Smooth muscle cell (in vitro differentiated cells): ENCODE results near the gene IFNA4. TPM values are rescaled to one million over a fixed set of nuclear protein-coding genes. Genes with fewer than 3 reads are reported as not detected.

Experiments used
- DNase-seq: peaks from one replicate; lab custom pipeline; 2025; ENCODE audit not compliant: unreplicated experiment; lab: John Stamatoyannopoulos, UW
- H2AFZ ChIP-seq: fragments of 200-600 bp; sonication (generic); 2 replicates; pipeline ENCODE4 v1.6.0; 2016; ENCODE audit warnings: antibody characterized with exemption, low read depth, mild to moderate bottlenecking
- H3F3A ChIP-seq: fragments of 200-600 bp; sonication (generic); 2 replicates; pipeline ENCODE4 v1.6.0; 2017; ENCODE audit warnings: antibody characterized with exemption, low read depth
- H3K27ac ChIP-seq: fragments of 200-600 bp; sonication (generic); 2 replicates; pipeline ENCODE4 v1.5.1; 2016; ENCODE audit warnings: low read depth, mild to moderate bottlenecking
- H3K27me3 ChIP-seq: fragments of 200-600 bp; sonication (generic); 2 replicates; pipeline ENCODE4 v1.6.1; 2016; ENCODE audit warnings: low read depth, mild to moderate bottlenecking
- H3K36me3 ChIP-seq: fragments of 200-600 bp; sonication (generic); 2 replicates; pipeline ENCODE4 v1.5.1; 2016; ENCODE audit warnings: low read depth
- H3K4me1 ChIP-seq: fragments of 200-600 bp; sonication (generic); 2 replicates; pipeline ENCODE4 v1.5.1; 2016; ENCODE audit warnings: low read depth
- H3K4me2 ChIP-seq: fragments of 200-600 bp; sonication (generic); 2 replicates; pipeline ENCODE4 v1.6.0; 2016; ENCODE audit warnings: mild to moderate bottlenecking
- H3K4me3 ChIP-seq: fragments of 200-600 bp; sonication (generic); 2 replicates; pipeline ENCODE4 v1.5.1; 2016; ENCODE audit warnings: mild to moderate bottlenecking
- H3K79me2 ChIP-seq: fragments of 200-600 bp; sonication (generic); 2 replicates; pipeline ENCODE4 v1.6.0; 2016; ENCODE audit warnings: low read depth, mild to moderate bottlenecking
- H3K9ac ChIP-seq: fragments of 200-600 bp; sonication (generic); 2 replicates; pipeline ENCODE4 v1.6.0; 2016; ENCODE audit warnings: low read depth
- H3K9me3 ChIP-seq: fragments of 200-600 bp; sonication (generic); replicated peaks from 2 replicates; pipeline ENCODE4 v1.5.1; 2016; ENCODE audit warnings: low read depth
- H4K20me1 ChIP-seq: fragments of 200-600 bp; sonication (generic); 2 replicates; pipeline ENCODE4 v1.6.0; 2016; ENCODE audit warnings: low read depth
- CTCF ChIP-seq: fragments of 200-600 bp; sonication (generic); IDR thresholded peaks from 2 replicates; pipeline ENCODE4 v1.5.1; 2017; ENCODE audit warnings: borderline replicate concordance, mild to moderate bottlenecking, antibody characterized with exemption; ENCODE audit not compliant: insufficient read depth, poor library complexity, severe bottlenecking
- WGBS: methylation state at CpG from one replicate; pipeline ENCODE4 v1.1.7; 2016; ENCODE audit warnings: low lambda C conversion rate; 5-methylcytosine and 5-hydroxymethylcytosine counted together
- polyA plus RNA-seq: library from polyadenylated mRNA; unstranded; fragments of >200 nt; fragmentation: Nextera tagmentation; extraction: Ambion mirVana; gene quantifications from 2 replicates; pipeline ENCODE4 v1.2.1, GENCODE V29; 2016
- total RNA-seq: library from RNA; depleted of rRNA; stranded (reverse); fragments of >200 nt; gene quantifications from 2 replicates; pipeline ENCODE4 v1.2.3, GENCODE V29; 2014

IFNA4 gene
- total and polyA plus RNA-seq, 2 experiments from 2014 or later, result not detected

GRCh38 chr9:21153336-21154017, 33.9 kb downstream of the IFNA4 start:
- Histone ChIP-seq H4K20me1 (no peaks in the 10 kb centered on the region), H3K4me2 (no peak overlapping the region)

DNA sequence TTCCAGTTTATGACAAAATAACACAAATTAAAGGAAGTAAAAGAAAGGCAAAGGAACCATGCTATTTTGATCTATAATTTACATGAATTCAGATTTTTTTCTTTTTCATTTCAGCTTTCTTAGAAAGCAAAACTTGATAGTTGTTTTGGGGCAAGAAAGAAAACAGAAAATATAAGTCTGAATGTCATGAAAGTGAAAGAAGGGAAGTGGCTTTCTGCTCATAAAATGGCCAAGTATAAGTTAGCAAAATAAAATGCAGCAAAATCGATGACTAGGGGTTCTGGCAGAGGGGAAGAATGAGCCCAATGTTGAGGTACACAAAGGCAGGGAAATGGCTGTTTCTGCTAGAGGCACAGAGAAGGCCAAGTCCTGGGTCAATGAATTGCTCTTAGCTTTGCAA, 42.8 kb downstream of the IFNA4 start:
- no peak overlapping the region for H3K4me2 ChIP-seq
- H3K4me1 ChIP-seq, result no peaks in the 10 kb centered on the region
- H3F3A ChIP-seq, result no peaks in the 10 kb centered on the region
- H3K27me3 ChIP-seq, result no peaks in the 10 kb centered on the region
- H2AFZ ChIP-seq, result no peak overlapping the region
- H3K9me3 ChIP-seq, result peaks cover 6% of the 10 kb centered on the region
- H3K4me3 ChIP-seq, result no peak overlapping the region
- WGBS, result 78% methylated on average over 1 of the region's 1 CpG
- H3K9ac ChIP-seq, result no peak overlapping the region
- H3K27ac ChIP-seq, result no peak overlapping the region
- H3K36me3 ChIP-seq, result no peaks in the 10 kb centered on the region
- no peaks in the 10 kb centered on the region for H3K79me2 ChIP-seq
- TF ChIP-seq CTCF, result no peak
- H4K20me1 ChIP-seq, result no peaks in the 10 kb centered on the region
- DNase-seq, result no peak

More at GRCh38 chr9:21153336-21154017, 33.9 kb downstream of the IFNA4 start:
- Histone ChIP-seq H3K9ac (no peak overlapping the region), H3K36me3 (no peaks in the 10 kb centered on the region), H3K27me3 (no peaks in the 10 kb centered on the region), H3K79me2 (no peaks in the 10 kb centered on the region), H2AFZ (peak overlapping the region; percentile 68), H3K27ac (no peak overlapping the region), H3K9me3 (no peaks in the 10 kb centered on the region), H3K4me1 (no peaks in the 10 kb centered on the region), H3F3A (no peaks in the 10 kb centered on the region), H3K4me3 (no peak overlapping the region)
- no peak for DNase-seq
- WGBS, result 48% methylated on average over 3 of the region's 3 CpGs
- TF ChIP-seq CTCF, result no peak

GRCh38 chr9:21141427-21141882, 45.9 kb downstream of the IFNA4 start, which contains the start of gene IFNW1:
Gene IFNW1 (minus strand): TSS chr9:21141832. CDS start chr9:21141570, 262 bp downstream.
- Histone ChIP-seq H4K20me1 (no peaks in the 10 kb centered on the region), H3K27me3 (no peaks in the 10 kb centered on the region), H3K36me3 (no peaks in the 10 kb centered on the region), H3K4me3 (no peak within 1 kb of the TSS), H3K27ac (no peak within 1 kb of the TSS), H3K79me2 (no peaks in the 10 kb centered on the region), H2AFZ (no peak within 1 kb of the TSS), H3K4me2 (no peak within 1 kb of the TSS), H3F3A (no peaks in the 10 kb centered on the region), H3K4me1 (no peaks in the 10 kb centered on the region), H3K9me3 (no peaks in the 10 kb centered on the region), H3K9ac (no peak within 1 kb of the TSS)
- WGBS, result 54% methylated on average over 1 of the region's 1 CpG
- TF ChIP-seq CTCF, result no peak
- no peak for DNase-seq

DNA sequence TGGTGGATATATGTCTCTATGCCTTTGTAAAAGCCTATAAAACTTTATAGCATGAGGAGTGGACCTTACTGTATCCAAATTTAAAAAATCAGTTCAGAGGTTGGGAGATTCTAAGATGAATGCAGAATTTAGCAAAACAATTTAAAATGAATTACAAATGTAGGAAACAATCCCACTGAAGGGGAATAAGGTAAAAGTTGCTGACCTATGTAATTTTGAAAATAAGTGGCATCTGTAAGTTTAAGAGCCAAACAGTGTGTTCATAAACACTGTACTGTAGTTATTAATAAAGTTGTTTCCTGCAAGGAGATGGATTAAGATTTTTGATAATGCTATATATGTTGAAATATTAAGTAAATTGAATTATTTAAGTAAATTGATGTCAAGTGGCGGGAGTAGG, 50.4 kb downstream of the IFNA4 start:
- no peaks in the 10 kb centered on the region for H3K4me1 ChIP-seq
- no peak overlapping the region for H3K9ac ChIP-seq
- H3K36me3 ChIP-seq, result no peaks in the 10 kb centered on the region
- H2AFZ ChIP-seq, result no peak overlapping the region
- H3K4me2 ChIP-seq, result no peak overlapping the region
- no peaks in the 10 kb centered on the region for H3K9me3 ChIP-seq
- H3K79me2 ChIP-seq, result no peaks in the 10 kb centered on the region
- WGBS, result 0% methylated on average over 1 of the region's 1 CpG
- H3K4me3 ChIP-seq, result no peak overlapping the region
- no peaks in the 10 kb centered on the region for H3K27me3 ChIP-seq
- no peaks in the 10 kb centered on the region for H3F3A ChIP-seq
- no peak for DNase-seq
- H4K20me1 ChIP-seq, result no peaks in the 10 kb centered on the region
- no peak overlapping the region for H3K27ac ChIP-seq
- TF ChIP-seq CTCF, result no peak
